ENCODE data around the gene TMEM170B. TPM values are rescaled to one million over a fixed set of nuclear protein-coding genes. Genes with fewer than 3 reads are reported as not detected.

The TMEM170B gene, protein sequence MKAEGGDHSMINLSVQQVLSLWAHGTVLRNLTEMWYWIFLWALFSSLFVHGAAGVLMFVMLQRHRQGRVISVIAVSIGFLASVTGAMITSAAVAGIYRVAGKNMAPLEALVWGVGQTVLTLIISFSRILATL
- total RNA-seq = 67.8 TPM

DNA sequence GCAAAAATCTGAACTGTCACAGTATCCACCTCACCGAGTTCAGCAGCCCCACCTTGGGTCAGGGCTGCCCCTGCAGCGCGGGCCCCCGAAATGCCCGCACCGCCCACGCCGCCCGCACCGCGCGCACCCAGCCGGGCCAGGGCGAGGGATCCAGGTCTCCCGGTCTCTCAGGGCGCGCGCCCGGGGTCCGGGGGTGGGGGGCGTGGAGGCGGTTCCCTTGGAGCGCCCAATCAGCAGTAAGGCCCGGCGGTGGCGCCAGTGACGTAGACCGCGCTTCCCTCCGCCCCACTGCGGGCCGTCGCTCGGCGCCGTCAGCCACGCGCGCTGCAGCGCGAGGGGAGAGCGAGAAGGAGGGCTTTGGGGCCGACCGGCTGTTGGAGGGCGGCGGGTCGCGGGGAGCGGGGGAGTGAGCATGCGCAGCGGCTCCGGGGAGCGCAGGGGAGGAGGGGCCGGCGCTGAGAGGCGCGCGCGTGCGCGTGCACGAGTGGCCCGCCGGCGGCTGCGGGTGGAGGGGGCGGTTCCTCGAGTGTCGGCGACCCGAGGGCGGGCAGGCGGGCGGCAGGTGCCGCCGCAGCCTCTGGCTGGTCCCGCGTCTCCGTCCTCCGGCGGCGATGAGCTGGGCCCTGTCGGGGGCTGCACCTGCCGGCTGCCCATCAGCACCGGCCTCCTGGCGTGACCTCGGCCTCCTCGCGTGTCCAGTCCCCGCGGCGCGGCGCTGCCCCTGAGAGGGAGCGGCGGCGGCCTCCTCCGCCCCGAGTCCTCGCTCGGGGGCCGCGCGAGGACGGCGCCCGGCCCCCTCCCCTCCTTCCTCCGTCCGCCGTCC, at the start of gene TMEM170B:
TSS of gene TMEM170B (plus strand) at position 521 of the 823 bp plus-strand sequence. CDS start 529 bp downstream, outside the sequence.

Small RNAs within 50 kb of the gene (small RNA-seq; reads per million reads assigned to genes)
- not detected for gene RNU1-64P

Other genes starting within 250 kb of the TMEM170B start
- 0.69 TPM for gene ADTRP, start 241.1 kb downstream of the TMEM170B start, total RNA-seq